Esophagus muscularis mucosa (tissue), 2 donors: ENCODE data around the gene TSPO.

Experiments used
- POLR2A ChIP-seq: fragments of 450-650 bp; IDR thresholded peaks from one replicate; pipeline ENCODE4 v1.6.1; 2017; ENCODE audit warnings: antibody characterized with exemption, moderate library complexity, mild to moderate bottlenecking, low read depth
- POLR2AphosphoS5 ChIP-seq, 2 donors: sonication (generic); formaldehyde crosslinking; IDR thresholded peaks; one replicate each; pipeline ENCODE4 v1.6.1; 2017; ENCODE audit warnings: antibody characterized with exemption in 2 of 2

DNA sequence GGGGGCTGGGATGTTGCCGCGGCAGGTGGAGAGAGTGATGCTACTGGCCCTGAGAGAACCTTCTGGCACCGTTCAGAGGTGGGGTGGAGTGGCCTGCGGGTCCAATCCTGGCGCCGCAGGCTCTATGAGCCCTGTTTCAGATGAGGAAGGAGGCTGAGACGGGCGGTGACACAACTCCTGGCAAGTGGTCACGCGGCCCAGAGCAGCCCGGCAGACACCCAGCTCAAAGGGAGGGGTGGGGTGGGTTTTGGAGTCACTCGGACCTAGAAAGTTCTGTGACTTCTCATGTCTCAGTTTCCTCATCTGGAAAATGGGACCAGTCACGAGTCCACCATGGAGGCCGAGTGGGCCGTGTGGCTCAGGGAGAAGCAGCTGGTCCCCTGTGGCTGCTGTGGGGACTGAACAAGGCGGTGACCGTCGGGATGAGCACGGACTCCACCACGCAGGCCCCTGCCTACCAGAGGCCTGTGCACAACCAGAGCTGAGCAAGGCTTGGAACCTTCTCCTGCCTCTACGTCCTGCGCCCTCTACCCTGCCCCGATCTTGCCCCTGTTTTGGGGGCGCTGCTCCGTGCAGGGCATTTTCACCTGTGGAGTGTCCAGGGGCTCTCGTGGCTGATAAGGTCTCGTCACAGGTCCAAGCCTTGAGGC is 3.7 kb downstream of the TSPO start:
- TF ChIP-seq POLR2AphosphoS5 (IDR thresholded peaks at IDR 0.05) = no peak
- TF ChIP-seq POLR2A = no peak
